ENCODE measurements around the gene SLFN13.
"Not testable (repeated sequence)": the region's sequence is repeated elsewhere in the genome, so short reads cannot be mapped to it uniquely, and the experiment has no call there.

SLFN13 gene

DNA sequence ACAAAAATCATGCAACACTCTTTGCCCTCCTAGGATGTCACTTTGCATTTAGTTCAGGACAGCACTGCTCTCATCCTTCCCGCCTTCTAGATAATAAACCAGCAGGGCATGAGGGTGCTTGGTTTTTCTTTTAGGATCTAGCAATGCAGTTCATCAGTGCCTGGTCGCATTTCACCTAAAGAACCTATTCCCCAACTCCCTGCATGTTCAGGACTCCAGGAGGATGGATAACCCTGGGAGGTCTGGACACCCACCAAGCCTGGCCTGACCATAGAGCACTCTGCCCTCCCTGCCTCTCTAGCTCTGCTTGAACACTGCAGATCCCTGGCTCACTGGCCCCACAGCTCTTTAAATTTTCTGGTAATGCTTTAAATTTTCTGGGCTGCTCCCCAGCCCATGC lies 18.9 kb downstream of the SLFN13 start:
- no peaks in the 10 kb centered on the region; the same call in 1 of the 2 replicates for H3K36me3 ChIP-seq (ENCODE audit: control insufficient read depth, insufficient read depth, low read length)
- TF ChIP-seq, protein P1, sequence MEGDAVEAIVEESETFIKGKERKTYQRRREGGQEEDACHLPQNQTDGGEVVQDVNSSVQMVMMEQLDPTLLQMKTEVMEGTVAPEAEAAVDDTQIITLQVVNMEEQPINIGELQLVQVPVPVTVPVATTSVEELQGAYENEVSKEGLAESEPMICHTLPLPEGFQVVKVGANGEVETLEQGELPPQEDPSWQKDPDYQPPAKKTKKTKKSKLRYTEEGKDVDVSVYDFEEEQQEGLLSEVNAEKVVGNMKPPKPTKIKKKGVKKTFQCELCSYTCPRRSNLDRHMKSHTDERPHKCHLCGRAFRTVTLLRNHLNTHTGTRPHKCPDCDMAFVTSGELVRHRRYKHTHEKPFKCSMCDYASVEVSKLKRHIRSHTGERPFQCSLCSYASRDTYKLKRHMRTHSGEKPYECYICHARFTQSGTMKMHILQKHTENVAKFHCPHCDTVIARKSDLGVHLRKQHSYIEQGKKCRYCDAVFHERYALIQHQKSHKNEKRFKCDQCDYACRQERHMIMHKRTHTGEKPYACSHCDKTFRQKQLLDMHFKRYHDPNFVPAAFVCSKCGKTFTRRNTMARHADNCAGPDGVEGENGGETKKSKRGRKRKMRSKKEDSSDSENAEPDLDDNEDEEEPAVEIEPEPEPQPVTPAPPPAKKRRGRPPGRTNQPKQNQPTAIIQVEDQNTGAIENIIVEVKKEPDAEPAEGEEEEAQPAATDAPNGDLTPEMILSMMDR (IDR thresholded peaks at IDR 0.05; ENCODE audit: insufficient read depth, low read length, poor library complexity, severe bottlenecking) = no peak
- no peaks in the 10 kb centered on the region for H3K27me3 ChIP-seq (replicated peaks; ENCODE audit: control insufficient read depth, insufficient read depth, low read length)
- H3K4me3 ChIP-seq (replicated peaks; ENCODE audit: low read depth, low read length) = no peak overlapping the region
- DNase-seq (ENCODE audit: extremely low read depth, insufficient read length) = no peak

DNA sequence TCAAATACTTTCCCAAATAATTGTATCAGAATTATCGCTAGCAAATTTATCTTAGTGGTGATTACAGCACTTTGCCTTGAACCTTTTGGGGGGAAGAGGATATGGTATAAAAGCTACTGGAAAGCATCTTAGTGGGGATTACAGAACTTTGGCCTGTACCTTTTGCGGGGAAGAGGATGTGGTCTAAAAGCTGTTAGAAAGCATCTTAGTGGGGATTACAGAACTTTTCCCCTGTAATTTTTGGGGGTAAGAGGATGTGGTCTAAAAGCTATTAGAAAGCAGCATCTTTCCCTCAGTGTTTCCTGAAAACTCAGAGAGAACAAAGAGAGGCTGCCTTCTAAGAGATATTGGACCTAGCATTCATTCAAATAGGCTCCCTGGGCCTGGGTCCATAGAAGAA lies 20.3 kb downstream of the SLFN13 start:
- H3K36me3 ChIP-seq (ENCODE audit: control insufficient read depth, insufficient read depth, low read length) = no peaks in the 10 kb centered on the region; the same call in 1 of the 2 replicates
- TF ChIP-seq, protein P1 (IDR thresholded peaks at IDR 0.05; ENCODE audit: insufficient read depth, low read length, poor library complexity, severe bottlenecking) = no peak
- no peak for DNase-seq (ENCODE audit: extremely low read depth, insufficient read length)

DNA sequence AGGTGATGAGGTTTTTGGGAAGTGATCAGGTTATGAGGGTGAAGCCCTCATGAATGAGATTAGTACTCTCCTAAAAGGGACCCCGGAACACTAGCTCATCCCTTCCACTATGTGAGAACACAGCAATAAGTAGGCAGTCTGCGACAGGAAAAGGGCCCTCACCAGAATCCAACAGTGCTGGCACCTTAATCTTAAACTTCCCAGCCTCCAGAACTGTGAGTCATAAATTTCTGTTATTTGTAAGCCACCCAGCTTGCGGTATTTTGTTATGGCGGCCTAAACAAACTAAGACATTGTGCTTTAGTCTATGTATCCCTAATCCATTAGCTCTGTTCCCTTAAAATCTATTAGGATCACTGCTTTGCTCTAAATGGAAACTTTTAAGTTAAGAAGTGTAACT lies 24.8 kb downstream of the SLFN13 start:
- no peaks in the 10 kb centered on the region; the same call in 1 of the 2 replicates for H3K36me3 ChIP-seq (ENCODE audit: control insufficient read depth, insufficient read depth, low read length)
- DNase-seq (ENCODE audit: extremely low read depth, insufficient read length) = no peak
- TF ChIP-seq, protein P1 (IDR thresholded peaks at IDR 0.05; ENCODE audit: insufficient read depth, low read length, poor library complexity, severe bottlenecking) = no peak

More for the DNA sequence above, 20.3 kb downstream of the SLFN13 start:
- no peaks in the 10 kb centered on the region for H3K27me3 ChIP-seq (replicated peaks; ENCODE audit: control insufficient read depth, insufficient read depth, low read length)
- H3K4me3 ChIP-seq (replicated peaks; ENCODE audit: low read depth, low read length) = no peak overlapping the region

DNA sequence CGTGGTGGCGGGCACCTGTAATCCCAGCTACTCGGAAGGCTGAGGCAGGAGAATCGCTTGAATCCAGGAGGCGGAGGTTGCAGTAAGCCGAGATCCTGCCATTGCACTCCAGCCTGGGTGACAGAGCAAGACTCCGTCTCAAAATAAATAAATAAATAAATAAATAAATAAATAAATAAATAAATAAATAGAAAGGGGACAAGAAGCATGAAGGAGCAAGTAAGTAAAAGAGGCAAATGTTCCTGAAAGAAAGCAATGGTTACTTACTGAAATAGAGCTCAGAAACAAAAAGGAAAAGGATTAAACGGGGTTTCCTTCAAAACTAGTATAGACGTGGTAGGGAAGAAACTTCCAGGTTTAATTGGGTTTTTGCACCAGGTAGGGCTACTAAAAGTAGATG lies 27.5 kb downstream of the SLFN13 start:
- H3K27me3 ChIP-seq (replicated peaks; ENCODE audit: control insufficient read depth, insufficient read depth, low read length); DNase-seq (ENCODE audit: extremely low read depth, insufficient read length); H3K36me3 ChIP-seq (ENCODE audit: control insufficient read depth, insufficient read depth, low read length); H3K4me3 ChIP-seq (replicated peaks; ENCODE audit: low read depth, low read length): not testable (repeated sequence)

More for the DNA sequence above, 24.8 kb downstream of the SLFN13 start:
- Histone ChIP-seq H3K4me3 (replicated peaks; ENCODE audit: low read depth, low read length) (no peak overlapping the region), H3K27me3 (replicated peaks; ENCODE audit: control insufficient read depth, insufficient read depth, low read length) (no peaks in the 10 kb centered on the region)

DNA sequence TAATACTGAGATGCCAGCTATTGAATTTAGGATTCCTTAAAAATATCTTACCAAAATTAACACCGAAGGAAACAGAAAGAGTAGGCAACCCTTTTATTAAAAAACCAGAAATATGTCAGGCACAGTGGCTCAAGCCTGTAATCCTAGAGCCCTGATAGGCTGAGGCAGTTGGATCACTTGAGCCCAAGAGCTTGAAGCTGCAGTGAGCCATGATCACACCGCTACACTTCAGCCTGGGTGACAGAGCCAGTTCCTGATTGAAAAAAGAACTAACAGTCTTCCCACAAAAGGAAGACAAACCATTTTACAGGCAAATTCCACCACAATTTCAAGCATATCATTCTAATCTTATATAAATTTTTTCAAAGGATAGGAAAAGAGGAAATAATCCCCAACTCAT lies 31.9 kb downstream of the SLFN13 start:
- no peaks in the 10 kb centered on the region for H3K27me3 ChIP-seq (replicated peaks; ENCODE audit: control insufficient read depth, insufficient read depth, low read length)
- DNase-seq (ENCODE audit: extremely low read depth, insufficient read length) = no peak
- no peak overlapping the region for H3K4me3 ChIP-seq (replicated peaks; ENCODE audit: low read depth, low read length)
- H3K36me3 ChIP-seq (ENCODE audit: control insufficient read depth, insufficient read depth, low read length) = no peaks in the 10 kb centered on the region
- TF ChIP-seq, protein P1 (IDR thresholded peaks at IDR 0.05; ENCODE audit: insufficient read depth, low read length, poor library complexity, severe bottlenecking) = no peak

DNA sequence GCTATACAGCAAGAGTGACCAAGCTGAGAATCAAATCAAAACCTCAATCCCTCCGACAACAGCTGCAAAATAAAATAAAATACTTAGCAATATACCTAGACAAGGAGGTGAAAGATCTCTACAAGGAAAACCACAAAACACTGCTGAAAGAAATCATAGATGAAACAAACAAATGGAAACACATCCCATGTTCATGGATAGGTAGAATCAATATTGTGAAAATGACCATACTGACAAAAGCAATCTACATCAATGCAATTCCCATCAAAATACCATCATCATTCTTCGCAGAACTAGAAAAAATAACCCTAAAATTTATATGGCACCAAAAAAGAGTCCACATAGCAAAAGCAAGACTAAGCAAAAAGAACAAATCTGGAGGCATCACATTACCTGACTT lies 33.9 kb downstream of the SLFN13 start:
- not testable (repeated sequence) for H3K4me3 ChIP-seq (replicated peaks; ENCODE audit: low read depth, low read length); H3K27me3 ChIP-seq (replicated peaks; ENCODE audit: control insufficient read depth, insufficient read depth, low read length); H3K36me3 ChIP-seq (ENCODE audit: control insufficient read depth, insufficient read depth, low read length); DNase-seq (ENCODE audit: extremely low read depth, insufficient read length)

DNA sequence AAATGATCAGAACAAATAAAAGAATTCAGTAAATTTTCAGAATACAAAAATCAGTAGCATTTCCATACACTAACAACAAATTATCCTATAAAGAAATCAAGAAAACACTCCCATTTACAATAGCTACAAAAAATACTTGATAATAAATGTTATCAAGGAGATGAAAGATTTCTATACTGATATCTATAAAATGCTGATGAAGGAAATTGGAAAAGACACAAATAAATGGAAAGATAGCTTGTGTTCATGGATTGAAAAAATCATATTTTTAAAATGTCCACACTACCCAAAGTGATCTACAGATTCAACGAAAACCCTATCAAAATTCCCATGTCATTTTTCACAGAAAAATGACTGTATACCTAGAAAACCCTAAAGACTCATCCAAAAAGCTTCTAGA lies 34.3 kb downstream of the SLFN13 start:
- no peak overlapping the region for H3K4me3 ChIP-seq (replicated peaks; ENCODE audit: low read depth, low read length)
- no peaks in the 10 kb centered on the region for H3K27me3 ChIP-seq (replicated peaks; ENCODE audit: control insufficient read depth, insufficient read depth, low read length)
- TF ChIP-seq, protein P1 (IDR thresholded peaks at IDR 0.05; ENCODE audit: insufficient read depth, low read length, poor library complexity, severe bottlenecking) = no peak
- DNase-seq (ENCODE audit: extremely low read depth, insufficient read length) = no peak
- peaks cover 5% of the 10 kb centered on the region for H3K36me3 ChIP-seq (ENCODE audit: control insufficient read depth, insufficient read depth, low read length)
